SU-DHL-6 (cell line): ENCODE measurements around the gene CCDC85C.

Source experiments
- H2AFZ ChIP-seq: fragments of 200-600 bp; sonication (generic); 2 replicates; pipeline ENCODE4 v1.6.1; 2014; ENCODE audit warnings: low read depth, mild to moderate bottlenecking, moderate library complexity, mixed read lengths, antibody characterized with exemption, low read length; ENCODE audit not compliant: severe bottlenecking
- H3F3A ChIP-seq: fragments of 200-600 bp; shearing (Covaris generic); 2 replicates; pipeline ENCODE4 v1.6.0; 2016; ENCODE audit warnings: antibody characterized with exemption, mild to moderate bottlenecking; ENCODE audit not compliant: insufficient read depth
- H3K27ac ChIP-seq: fragments of 200-600 bp; sonication (generic); 2 replicates; pipeline ENCODE4 v1.5.1; 2016; ENCODE audit warnings: low read depth, mild to moderate bottlenecking, low read length, moderate library complexity, mixed read lengths
- H3K27me3 ChIP-seq: fragments of 200-600 bp; sonication (generic), shearing (Covaris generic); 2 replicates; pipeline ENCODE4 v1.6.0; 2014; ENCODE audit warnings: mild to moderate bottlenecking, low read length
- H3K36me3 ChIP-seq: fragments of 200-600 bp; sonication (generic); 2 replicates; pipeline ENCODE4 v1.6.1; 2014; ENCODE audit warnings: mild to moderate bottlenecking, low read length, mixed read lengths
- H3K4me2 ChIP-seq: fragments of 300-600, 200-600 bp; shearing (Covaris generic), sonication (generic); 2 replicates; pipeline ENCODE4 v1.6.0; 2014; ENCODE audit warnings: low read length, low read depth, mild to moderate bottlenecking; ENCODE audit not compliant: poor library complexity, severe bottlenecking
- H3K4me3 ChIP-seq: fragments of 200-600 bp; sonication (generic); 2 replicates; pipeline ENCODE4 v1.5.1; 2014; ENCODE audit warnings: antibody characterized with exemption, low read length, mild to moderate bottlenecking, mixed read lengths; ENCODE audit not compliant: insufficient read depth, poor library complexity, severe bottlenecking
- H3K79me2 ChIP-seq: fragments of 200-600 bp; sonication (generic); 2 replicates; pipeline ENCODE4 v1.6.1; 2014; ENCODE audit warnings: mild to moderate bottlenecking, low read length, moderate library complexity; ENCODE audit not compliant: insufficient read depth
- H3K9ac ChIP-seq: fragments of 200-600 bp; sonication (generic); 2 replicates; pipeline ENCODE4 v1.7.0; 2014; ENCODE audit warnings: mild to moderate bottlenecking, low read length
- H3K9me2 ChIP-seq: fragments of 200-600 bp; sonication (generic); replicated peaks from 2 replicates; pipeline ENCODE4 v1.6.1; 2014; ENCODE audit warnings: low read length; ENCODE audit not compliant: insufficient read depth
- H3K9me3 ChIP-seq: fragments of 200-600 bp; sonication (generic); 2 replicates; pipeline ENCODE4 v1.6.1; 2014; ENCODE audit warnings: low read length, mixed read lengths; ENCODE audit not compliant: insufficient read depth
- H4K20me1 ChIP-seq: fragments of 200-600 bp; sonication (generic); 2 replicates; pipeline ENCODE4 v1.6.1; 2014; ENCODE audit warnings: low read depth, mild to moderate bottlenecking, antibody characterized with exemption, low read length, moderate library complexity, mixed read lengths
- CTCF ChIP-seq: fragments of 200-600 bp; sonication (generic); IDR thresholded peaks from one replicate; pipeline ENCODE4 v1.5.1; 2017; ENCODE audit warnings: antibody characterized with exemption, mild to moderate bottlenecking, low read length, moderate library complexity; ENCODE audit not compliant: insufficient read depth, poor library complexity, severe bottlenecking
- EZH2phosphoT487 ChIP-seq: fragments of 200-600 bp; sonication (generic), shearing (Covaris generic); conservative IDR thresholded peaks from 2 replicates; pipeline ENCODE4 v1.6.1; 2018; ENCODE audit warnings: mild to moderate bottlenecking, antibody characterized with exemption, low read length, moderate library complexity, mixed read lengths

Gene CCDC85C

GRCh38 chr14:99525699-99526080 lies 78.3 kb downstream of the CCDC85C start:
- no peak overlapping the region for H3K4me2 ChIP-seq
- TF ChIP-seq EZH2phosphoT487, result no peak
- no peak for TF ChIP-seq CTCF

GRCh38 chr14:99524804-99525698 lies 79.0 kb downstream of the CCDC85C start:
- Histone ChIP-seq H3K79me2 (no peaks in the 10 kb centered on the region), H3K4me3 (no peak overlapping the region), H3K36me3 (no peaks in the 10 kb centered on the region), H3K4me2 (no peak overlapping the region), H3K27ac (no peak overlapping the region), H3F3A (no peaks in the 10 kb centered on the region), H3K9me2 (no peaks in the 10 kb centered on the region), H4K20me1 (no peaks in the 10 kb centered on the region), H3K9me3 (no peaks in the 10 kb centered on the region), H3K27me3 (no peaks in the 10 kb centered on the region), H2AFZ (no peak overlapping the region), H3K9ac (no peak overlapping the region)
- TF ChIP-seq EZH2phosphoT487 (no peak), CTCF (no peak)

More at GRCh38 chr14:99525699-99526080, 78.3 kb downstream of the CCDC85C start:
- no peaks in the 10 kb centered on the region for H4K20me1 ChIP-seq
- H2AFZ ChIP-seq, result no peak overlapping the region
- H3K79me2 ChIP-seq, result no peaks in the 10 kb centered on the region
- H3K9me2 ChIP-seq, result no peaks in the 10 kb centered on the region
- H3F3A ChIP-seq, result no peaks in the 10 kb centered on the region
- no peak overlapping the region for H3K9ac ChIP-seq
- no peak overlapping the region for H3K27ac ChIP-seq
- no peaks in the 10 kb centered on the region for H3K36me3 ChIP-seq
- no peaks in the 10 kb centered on the region for H3K27me3 ChIP-seq
- no peak overlapping the region for H3K4me3 ChIP-seq
- H3K9me3 ChIP-seq, result no peaks in the 10 kb centered on the region

DNA sequence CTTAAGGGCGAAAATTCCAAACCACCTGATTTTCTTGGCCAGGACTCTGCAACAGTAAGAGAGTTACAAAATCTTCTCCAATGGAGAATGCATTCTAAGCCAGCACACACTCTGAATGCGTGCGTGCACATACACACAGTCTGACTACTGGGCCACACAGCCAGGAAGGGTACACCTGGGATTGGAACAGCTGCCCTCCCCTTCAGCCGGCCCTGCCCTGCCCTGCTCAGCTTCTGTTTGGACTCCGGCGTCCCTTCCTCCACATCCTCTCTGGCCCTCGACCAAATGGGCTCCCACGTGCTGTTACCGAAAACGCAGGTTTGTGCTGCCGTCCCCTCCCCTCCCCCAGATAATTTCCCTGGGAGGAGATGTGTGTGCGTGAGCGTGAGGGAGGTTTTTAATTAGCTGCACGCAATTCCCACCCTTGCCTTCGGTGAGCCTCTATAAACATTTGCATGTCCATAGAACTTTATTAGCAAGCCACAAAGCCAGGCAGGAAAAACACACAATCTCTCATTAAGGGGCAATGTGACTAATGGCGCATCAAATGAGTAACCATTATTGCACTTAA lies 79.8 kb downstream of the CCDC85C start:
- Histone ChIP-seq H3K9me3 (no peaks in the 10 kb centered on the region), H3K27ac (no peak overlapping the region), H3F3A (no peaks in the 10 kb centered on the region), H2AFZ (no peak overlapping the region), H3K4me3 (no peak overlapping the region), H3K9ac (no peak overlapping the region), H3K9me2 (no peaks in the 10 kb centered on the region), H4K20me1 (no peaks in the 10 kb centered on the region), H3K79me2 (no peaks in the 10 kb centered on the region), H3K36me3 (no peaks in the 10 kb centered on the region), H3K4me2 (no peak overlapping the region), H3K27me3 (no peaks in the 10 kb centered on the region)
- no peak for TF ChIP-seq EZH2phosphoT487
- TF ChIP-seq CTCF, result no peak
